Hematopoietic multipotent progenitor cell treated with erythropoietin and hydrocortisone succinate and interleukin-3 and kit ligand, for 15 days (in vitro differentiated cells): ENCODE results near the gene UQCRHL.

Source experiments
- DNase-seq: peaks from one replicate; pipeline ENCODE4 v3.0.0-alpha.2; 2015; ENCODE audit warnings: low spot score

Gene UQCRHL

DNA sequence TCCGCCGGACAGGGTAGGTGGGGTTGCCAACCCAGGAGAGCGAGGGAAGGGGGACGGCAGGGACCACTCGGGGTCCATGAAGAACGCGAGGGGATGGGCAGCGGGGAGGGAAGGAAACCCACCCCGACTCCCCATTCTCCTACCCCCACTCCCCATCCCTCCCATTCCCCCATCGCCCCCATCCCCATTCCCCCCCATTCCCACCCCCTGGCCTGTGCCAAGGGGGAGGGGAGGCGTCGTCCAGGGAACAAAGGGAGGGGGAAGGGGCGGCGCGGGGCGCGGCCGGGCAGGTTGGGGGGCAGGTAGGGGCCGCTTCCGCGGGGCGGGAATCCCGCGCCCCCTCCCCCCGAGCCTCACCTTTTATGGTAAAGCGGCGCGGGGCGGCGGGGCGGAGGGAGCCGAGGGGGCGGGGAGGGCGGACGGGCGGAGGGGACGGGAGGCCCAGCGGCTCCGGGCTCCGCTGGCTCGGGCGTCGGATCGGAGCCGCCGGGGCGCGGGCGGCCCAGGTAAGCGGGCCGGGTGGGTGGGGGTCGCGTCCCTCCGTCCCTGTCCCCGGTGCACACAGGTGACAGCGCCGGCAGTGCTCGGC lies 49.0 kb downstream of the UQCRHL start, which contains the start of gene FBLIM1:
FBLIM1 (plus strand) TSS at position 453 of the 589 bp plus-strand sequence. CDS start 6,189 bp downstream, outside the sequence.
- no peak for DNase-seq

DNA sequence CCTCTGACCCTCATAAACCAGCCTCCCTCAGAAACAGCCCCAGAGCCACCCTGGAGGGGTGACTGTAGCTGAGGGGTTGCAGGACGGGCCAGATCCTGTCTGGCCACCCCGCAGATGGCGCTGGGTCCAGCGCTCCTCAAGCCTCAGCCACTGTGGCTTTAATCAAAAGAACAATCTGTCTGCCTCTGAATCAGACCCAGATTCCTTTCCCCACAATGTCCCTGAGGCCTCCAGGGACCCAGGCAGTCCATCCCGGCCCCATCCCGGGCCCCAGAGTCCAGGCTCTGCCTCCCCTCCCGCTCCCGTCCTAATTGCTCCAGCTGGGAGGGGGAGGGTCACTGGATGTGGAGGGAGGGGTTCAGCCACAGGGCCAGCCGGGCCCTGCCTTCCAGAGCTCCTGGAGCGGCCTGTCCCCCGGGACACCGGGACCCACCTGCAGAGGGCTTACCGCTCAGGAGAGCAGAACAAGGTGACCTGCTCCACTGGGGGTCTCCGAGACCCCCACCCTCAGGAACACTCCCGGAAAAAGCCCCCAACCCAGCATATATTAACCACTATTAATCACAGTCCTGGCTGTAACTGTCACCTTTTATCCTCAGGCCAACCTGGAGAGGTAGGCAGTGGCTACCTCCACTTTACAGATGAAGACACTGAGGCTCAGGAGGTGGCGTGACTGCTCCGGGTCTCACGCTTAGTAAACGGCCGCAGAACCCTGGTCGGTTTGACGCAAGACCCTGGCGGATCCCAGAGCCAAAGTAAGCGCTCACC lies 49.7 kb downstream of the UQCRHL start:
- no peak for DNase-seq
